ENCODE results near the gene SPRR2D. TPM values are rescaled to one million over a fixed set of nuclear protein-coding genes. Genes with fewer than 3 reads are reported as not detected.
"Not testable (repeated sequence)": the region's sequence is repeated elsewhere in the genome, so short reads cannot be mapped to it uniquely, and the experiment has no call there.

Gene SPRR2D
- total RNA-seq, 1 experiment from 2014 or later = not detected

GRCh38 chr1:153011235-153011758, 29.6 kb downstream of the SPRR2D start:
- DNase-seq (ENCODE audit: low spot score) = not testable (repeated sequence)

DNA sequence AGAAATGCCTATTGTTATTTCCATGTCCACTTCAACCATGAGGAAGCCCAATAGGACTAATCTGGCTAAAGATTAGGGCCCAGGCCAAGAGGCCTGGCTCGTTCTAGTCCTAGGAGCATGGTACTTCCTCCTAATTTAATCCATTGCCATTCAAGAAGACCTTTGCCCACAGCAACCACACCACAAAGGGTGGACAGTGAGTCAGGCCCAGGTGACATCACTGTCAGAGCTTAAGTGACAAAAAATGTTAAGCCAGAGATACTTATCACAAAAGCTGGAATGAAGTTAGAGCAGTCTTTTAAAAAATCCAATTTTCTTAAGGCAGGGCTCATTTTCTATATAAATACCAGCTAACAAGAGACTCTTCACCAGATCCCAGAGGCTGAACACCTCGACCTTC, 39.5 kb downstream of the SPRR2D start, which contains the start of gene SPRR3:
Gene SPRR3 (plus strand): TSS at position 368 of the 400 bp plus-strand sequence. CDS start 1,272 bp downstream, outside the sequence.
- no peak for DNase-seq (ENCODE audit: low spot score)

DNA sequence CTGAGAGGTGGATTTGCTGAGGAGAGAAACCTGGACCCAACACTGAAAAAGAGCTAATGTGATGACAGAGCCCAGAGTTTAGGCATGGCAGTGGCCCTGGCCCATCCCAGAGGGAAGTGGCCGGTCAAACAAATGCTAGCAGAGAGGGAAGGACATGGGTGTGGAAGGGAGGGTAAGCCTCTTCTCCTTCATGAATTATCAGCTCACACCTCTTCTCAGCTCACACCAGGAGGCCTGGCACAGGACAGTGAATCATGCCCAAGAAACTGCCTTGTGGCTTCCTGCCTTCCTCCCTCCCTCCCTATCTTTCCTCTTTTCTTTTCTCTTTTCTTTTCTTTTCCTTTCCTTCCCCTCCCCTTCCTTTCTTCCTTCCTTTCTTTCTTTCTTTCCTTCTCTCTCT, 40.6 kb downstream of the SPRR2D start:
- DNase-seq (ENCODE audit: low spot score) = peak; percentile 38

DNA sequence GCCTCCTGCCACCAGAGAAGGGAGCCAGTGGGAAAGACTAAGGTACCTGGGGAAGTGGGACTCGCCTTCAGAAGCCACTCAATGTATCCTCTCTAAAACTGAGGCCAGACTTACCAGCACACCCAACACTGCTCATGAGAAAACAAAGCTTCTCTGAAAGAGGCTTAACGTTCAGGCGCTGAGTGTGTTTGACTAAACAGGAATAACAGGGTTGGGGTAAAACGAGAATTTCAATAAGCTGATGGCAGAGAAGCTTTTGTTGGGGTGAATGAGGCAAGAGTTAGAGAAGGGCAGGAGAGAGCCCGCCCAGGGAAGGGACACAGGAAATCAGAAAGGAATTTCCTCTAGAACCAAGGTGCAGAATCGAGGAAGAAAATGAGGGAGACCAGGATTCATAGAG, 41.1 kb downstream of the SPRR2D start:
- no peak for DNase-seq (ENCODE audit: low spot score)

- DNase-seq (ENCODE audit: low spot score) = no peak
These were observed 42.4 kb downstream of the SPRR2D start for GRCh38 chr1:152998476-152998875.

DNA sequence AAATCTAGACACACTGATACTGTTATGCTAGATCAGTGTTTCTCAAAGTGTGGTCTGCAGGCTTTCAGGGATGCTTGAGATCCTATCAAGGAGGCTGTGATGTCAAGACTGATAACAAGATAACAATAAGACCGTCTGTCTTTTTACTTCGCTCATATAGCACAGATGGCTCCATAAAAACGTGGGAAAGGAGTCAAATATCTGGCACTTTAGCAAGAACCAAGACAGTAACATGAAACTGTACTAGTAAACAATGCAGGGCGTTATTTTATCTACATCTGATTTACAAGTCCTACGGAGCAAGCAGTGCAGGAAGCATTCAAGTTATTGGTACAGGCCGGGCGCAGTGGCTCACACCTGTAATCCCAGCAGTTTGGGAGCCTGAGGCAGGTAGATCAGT, 43.0 kb downstream of the SPRR2D start:
- DNase-seq (ENCODE audit: low spot score) = no peak

- no peak for DNase-seq (ENCODE audit: low spot score)
These were observed 44.1 kb downstream of the SPRR2D start for GRCh38 chr1:152996633-152997400.

GRCh38 chr1:152995842-152996241, 45.1 kb downstream of the SPRR2D start:
- DNase-seq (ENCODE audit: low spot score) = no peak

DNA sequence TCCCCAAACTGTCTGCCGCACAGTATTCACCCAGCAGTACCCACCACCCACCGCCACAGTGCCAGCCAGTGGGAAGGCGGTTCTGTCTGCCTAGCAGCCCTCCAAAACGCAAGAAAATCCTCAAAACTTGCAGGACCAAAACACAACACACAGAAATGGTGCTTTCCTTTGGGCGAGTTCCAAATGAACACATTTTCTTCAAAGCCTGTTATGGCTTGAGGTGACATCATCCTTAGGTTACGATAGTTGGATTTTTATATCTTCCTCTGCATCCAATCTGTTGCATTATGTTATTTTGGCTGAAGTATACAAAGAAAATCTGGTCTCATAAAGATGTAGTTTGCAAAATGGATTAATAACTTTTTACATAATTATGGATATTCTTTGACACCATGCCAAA, 47.7 kb downstream of the SPRR2D start:
- no peak for DNase-seq (ENCODE audit: low spot score)

Other genes with a start within 250 kb of the SPRR2D start
- gene LCE1D, start 244.4 kb downstream of the SPRR2D start, total RNA-seq (2014; rRNA removed; shearing (Covaris generic)) = not detected in 2 replicates
- not detected in 2 replicates for gene LCE1C, start 234.5 kb downstream of the SPRR2D start, total RNA-seq (2014; rRNA removed; shearing (Covaris generic))
- not detected in 2 replicates for gene LCE1B, start 229.1 kb downstream of the SPRR2D start, total RNA-seq (2014; rRNA removed; shearing (Covaris generic))
- gene LCE1A, start 213.6 kb downstream of the SPRR2D start, total RNA-seq (2014; rRNA removed; shearing (Covaris generic)) = not detected in 2 replicates
- not detected in 2 replicates for gene LCE6A, start 198.3 kb downstream of the SPRR2D start, total RNA-seq (2014; rRNA removed; shearing (Covaris generic))
- gene LCE7A, start 181.1 kb downstream of the SPRR2D start, total RNA-seq (2014; rRNA removed; shearing (Covaris generic)) = not detected in 2 replicates
- not detected in 2 replicates for gene SMCP, start 162.8 kb downstream of the SPRR2D start, total RNA-seq (2014; rRNA removed; shearing (Covaris generic))
- not detected in 2 replicates for gene IVL, start 132.6 kb downstream of the SPRR2D start, total RNA-seq (2014; rRNA removed; shearing (Covaris generic))
- gene SPRR5, start 93.9 kb downstream of the SPRR2D start, total RNA-seq (2014; rRNA removed; shearing (Covaris generic)) = not detected in 2 replicates
- gene SPRR4, start 70.5 kb downstream of the SPRR2D start, total RNA-seq (2014; rRNA removed; shearing (Covaris generic)) = not detected in 2 replicates
- not detected in 2 replicates for gene SPRR1A, start 57.0 kb downstream of the SPRR2D start, total RNA-seq (2014; rRNA removed; shearing (Covaris generic))
- not detected in 2 replicates for gene SPRR3, start 39.4 kb downstream of the SPRR2D start, total RNA-seq (2014; rRNA removed; shearing (Covaris generic))
- not detected in 2 replicates for gene SPRR1B, start 9.9 kb downstream of the SPRR2D start, total RNA-seq (2014; rRNA removed; shearing (Covaris generic))
- gene SPRR2A, start 16.4 kb upstream of the SPRR2D start, total RNA-seq (2014; rRNA removed; shearing (Covaris generic)) = not detected in 2 replicates
- gene SPRR2B, start 30.5 kb upstream of the SPRR2D start, total RNA-seq (2014; rRNA removed; shearing (Covaris generic)) = not detected in 2 replicates
- not detected in 2 replicates for gene SPRR2E, start 53.4 kb upstream of the SPRR2D start, total RNA-seq (2014; rRNA removed; shearing (Covaris generic))
- not detected in 2 replicates for gene SPRR2F, start 72.4 kb upstream of the SPRR2D start, total RNA-seq (2014; rRNA removed; shearing (Covaris generic))
- gene SPRR2G, start 109.8 kb upstream of the SPRR2D start, total RNA-seq (2014; rRNA removed; shearing (Covaris generic)) = not detected in 2 replicates
- not detected in 2 replicates for gene LELP1, start 162.3 kb upstream of the SPRR2D start, total RNA-seq (2014; rRNA removed; shearing (Covaris generic))
- not detected in 2 replicates for gene PRR9, start 176.5 kb upstream of the SPRR2D start, total RNA-seq (2014; rRNA removed; shearing (Covaris generic))
- gene LORICRIN, start 218.6 kb upstream of the SPRR2D start, total RNA-seq (2014; rRNA removed; shearing (Covaris generic)) = not detected in 2 replicates

All from A172 (cell line).